A172 (cell line): Measurements from ENCODE around the gene MEIS1. TPM values are rescaled to one million over a fixed set of nuclear protein-coding genes. Genes with fewer than 3 reads are reported as not detected.
A peak's percentile ranks its signal among the peaks of the same experiment; 100 is the strongest.
"Not testable (repeated sequence)": the region's sequence is repeated elsewhere in the genome, so short reads cannot be mapped to it uniquely, and the experiment has no call there.

Experiments used
- DNase-seq: peaks from one replicate; pipeline ENCODE4 v3.0.0-alpha.2; 2015; ENCODE audit warnings: low spot score
- total RNA-seq: library from RNA; depleted of rRNA; stranded (reverse); fragments of >200 nt; shearing (Covaris generic); gene quantifications from 2 replicates; pipeline ENCODE4 v1.2.3, GENCODE V29; 2014

The MEIS1 gene
- total RNA-seq, 1 experiment from 2014 or later, result 30.1 TPM

DNA sequence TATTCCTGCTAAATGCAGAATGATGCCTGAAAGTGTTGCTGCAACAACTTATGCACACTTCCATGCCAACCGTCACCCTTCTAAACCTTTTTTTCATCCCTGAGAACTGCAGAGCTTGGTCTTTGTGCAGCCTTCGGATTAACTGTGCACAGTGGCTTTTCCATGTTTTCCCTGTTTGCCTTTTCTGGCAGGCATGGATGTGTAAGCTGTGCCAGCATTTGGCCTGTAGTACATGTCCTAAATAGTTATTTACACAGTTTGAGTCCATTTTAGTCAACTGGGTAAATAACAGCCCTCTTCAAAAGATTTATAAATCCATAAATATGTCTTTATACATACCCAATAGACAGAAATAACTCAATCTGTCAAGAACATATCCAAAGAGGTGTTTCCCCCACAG is 31.5 kb downstream of the MEIS1 start:
- DNase-seq, result no peak

DNA sequence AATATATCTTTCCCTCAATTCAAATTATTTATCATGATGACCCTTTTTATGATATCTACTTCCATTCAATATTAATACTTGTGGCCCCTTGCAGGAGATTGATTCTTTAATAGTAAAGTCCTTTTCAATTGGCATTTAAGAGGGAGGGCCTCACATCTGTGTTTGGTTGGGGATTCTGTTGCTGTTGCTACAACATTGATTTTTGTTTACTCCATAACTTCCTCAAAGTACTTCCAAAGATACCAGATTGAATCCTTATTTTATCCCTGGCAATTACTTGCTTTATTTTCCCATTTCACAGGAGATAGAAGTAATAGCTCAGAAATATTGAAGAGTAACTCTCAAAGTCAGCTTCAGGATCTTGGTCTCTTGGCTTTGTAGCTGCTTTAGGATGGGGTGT is 32.8 kb downstream of the MEIS1 start:
- DNase-seq, result no peak

DNA sequence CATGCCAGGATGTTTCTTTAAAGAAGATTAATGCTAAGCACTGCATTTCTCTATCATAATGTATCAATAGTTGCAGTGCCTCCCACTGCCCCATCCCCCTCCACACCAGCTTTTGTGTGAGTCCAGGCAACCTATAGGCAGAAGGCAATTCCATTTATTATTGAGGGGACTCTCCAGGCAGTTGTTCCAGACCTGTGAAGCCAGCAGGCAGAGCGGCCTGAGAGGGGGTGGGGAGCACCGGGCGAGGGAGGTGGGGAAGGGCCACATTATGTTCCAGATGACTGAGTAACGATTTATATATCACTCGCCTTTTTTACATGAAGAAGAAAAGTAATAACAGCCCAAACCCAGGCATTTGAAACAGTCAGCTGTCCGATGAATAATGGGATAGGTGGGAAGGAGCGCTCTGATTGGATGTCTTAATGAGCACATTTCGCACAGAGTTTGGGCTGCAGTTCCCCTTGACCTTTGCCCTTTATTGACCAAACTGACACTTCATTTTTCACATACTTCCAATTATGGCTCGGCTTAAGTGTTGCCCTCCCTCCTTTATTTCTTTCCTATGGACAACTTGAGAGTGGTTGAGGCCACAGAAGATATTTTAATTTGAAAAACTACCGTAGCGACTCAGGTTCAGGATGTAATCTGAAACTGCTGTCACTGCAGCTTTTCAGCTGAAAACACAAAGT is 34.4 kb downstream of the MEIS1 start:
- no peak for DNase-seq

DNA sequence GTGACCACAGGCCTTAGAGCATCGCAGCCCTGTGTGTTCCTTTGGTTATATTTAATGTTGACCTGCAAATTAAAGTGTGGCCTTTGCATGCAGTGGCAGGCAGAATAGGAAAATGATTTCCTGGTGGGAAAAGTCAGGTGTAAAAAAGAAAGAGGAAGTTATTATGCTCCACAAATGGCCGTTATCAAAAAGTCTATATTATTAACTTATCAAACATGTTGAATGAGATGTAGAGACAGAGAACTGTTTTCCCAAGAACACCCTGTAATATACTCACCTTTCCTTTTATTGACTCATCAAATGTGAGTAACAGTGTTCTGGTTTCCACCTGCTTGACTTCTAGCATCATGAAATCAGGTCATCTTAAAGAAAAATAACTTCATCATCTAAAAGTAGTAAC is 35.3 kb downstream of the MEIS1 start:
- no peak for DNase-seq

DNA sequence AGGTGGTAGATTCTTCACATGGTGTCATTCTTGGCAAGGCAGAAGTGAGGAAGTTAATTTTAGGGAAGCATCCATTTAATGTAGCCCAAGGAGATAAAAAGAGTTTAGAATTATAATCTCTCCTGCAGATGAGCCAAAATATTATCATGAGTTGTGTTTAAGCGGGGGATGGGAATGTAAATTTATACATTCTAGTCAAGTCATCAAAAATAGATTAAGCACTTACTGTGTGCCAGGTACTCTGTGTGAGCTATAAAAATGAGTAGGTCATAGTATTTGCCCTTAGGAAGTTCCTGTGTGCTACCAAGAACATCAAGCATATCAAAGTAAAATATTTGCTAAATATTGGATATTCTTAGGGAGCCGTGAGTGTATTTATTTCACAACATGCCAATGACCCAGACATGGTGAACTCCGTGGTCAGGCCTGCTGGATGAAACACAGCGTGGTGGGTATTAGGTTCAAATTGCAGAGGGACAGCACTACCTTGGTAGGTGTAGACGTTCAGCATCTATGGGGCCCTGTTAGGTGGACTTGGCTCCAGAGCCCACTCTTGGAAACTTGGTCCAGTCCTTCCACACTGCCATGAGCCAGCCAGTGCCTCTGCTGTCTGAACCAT is 37.4 kb downstream of the MEIS1 start:
- no peak for DNase-seq

DNA sequence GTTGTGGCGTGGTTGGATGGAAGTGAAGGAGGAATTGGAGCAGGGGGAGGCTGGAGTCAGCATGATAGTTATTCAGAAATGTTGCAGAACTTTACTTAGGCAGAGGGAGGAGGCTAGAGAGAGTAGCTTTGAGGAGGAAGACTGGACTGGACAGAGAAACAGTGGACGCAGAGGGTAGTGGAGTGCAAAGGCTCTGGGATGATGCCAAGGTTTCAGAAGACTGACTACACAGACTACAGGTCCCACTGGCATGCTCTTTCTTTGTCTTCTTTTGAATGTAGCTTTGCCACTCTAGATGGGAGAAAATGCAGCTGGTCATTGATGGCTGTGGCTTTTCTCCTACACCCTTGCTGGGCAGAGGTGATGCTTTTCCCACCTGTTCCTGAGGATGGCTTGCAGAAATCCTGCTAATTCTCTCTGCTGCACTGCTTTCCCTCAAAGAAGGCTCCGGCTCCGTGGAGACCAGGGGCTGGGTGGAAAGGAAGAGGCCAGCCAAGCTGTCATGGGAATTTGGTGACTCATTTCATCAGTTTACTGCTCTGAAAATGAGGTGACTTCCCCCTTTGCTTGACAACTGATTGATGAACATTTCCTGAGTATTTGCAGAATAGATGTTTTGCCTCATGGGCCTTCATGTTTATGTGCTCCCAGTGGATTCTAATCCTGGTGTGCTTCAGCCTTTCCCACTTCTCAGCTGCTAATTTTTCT is 42.4 kb downstream of the MEIS1 start:
- DNase-seq, result peak; percentile 22

DNA sequence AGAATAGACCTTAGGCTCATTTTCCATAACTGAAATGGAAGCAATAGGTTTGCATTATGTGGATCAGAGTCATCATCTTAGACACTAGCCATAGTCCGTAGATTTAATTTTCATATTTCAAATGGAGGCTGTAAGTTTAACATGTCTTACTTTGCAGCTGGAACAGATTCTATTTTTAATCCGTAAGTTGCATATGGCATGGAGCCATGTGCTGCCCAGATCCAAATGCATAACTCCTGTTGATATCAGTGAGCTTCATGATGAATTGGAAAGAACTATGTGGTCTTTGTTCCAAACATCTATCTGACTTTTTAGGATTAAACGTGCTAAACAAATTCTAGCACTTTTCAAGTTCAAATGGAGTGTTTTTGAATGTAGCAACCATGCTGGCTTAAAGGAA is 43.4 kb downstream of the MEIS1 start:
- no peak for DNase-seq

DNA sequence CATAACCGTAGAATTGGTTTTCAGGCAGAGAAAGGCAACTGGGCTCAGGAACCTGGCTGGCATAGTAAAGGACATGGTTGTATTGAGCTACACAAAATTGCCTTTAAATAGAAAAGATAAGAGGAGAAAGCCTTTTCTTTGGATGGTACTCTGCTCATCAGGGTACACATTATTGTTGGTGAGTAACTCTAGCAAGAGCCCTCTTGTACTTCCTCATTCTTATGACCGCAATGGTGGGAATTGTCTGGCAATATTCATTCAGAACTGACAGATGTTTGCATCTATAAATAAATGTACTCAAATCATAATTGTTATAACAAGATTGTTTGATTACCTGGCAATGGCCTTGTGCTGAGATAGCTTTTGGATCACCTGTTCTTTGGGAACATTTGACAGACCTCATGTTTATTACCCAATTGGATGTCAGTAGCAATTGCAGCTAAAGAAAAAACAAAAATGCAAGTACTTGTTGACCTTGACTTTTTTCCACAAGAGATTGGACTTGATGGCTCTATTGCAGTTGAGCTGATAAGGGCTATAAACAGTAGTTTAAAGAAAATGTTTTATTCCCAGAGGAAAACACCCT is 43.9 kb downstream of the MEIS1 start:
- no peak for DNase-seq

DNA sequence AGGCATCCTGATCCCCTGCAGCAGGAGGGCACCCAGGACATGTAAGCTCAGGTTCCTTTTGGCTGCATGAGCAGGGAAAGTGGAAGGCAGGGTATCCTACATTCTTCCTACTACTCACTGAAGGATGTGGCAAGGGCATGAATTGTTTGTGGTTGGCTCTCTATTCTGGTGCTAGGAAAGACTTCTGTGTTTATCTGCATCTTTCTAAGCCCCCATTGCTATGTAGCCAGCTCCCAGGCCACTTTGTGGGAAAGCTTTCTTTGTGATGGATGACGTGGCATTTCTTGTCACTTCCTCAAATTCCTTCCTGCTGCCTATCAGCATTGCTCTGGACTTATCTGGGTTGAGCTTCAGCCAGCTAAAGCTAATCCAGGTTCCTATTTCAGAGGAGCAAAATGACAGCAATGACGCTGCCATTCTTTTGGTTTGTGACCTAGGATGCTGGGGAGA is 46.2 kb downstream of the MEIS1 start:
- peak; percentile 93 for DNase-seq

DNA sequence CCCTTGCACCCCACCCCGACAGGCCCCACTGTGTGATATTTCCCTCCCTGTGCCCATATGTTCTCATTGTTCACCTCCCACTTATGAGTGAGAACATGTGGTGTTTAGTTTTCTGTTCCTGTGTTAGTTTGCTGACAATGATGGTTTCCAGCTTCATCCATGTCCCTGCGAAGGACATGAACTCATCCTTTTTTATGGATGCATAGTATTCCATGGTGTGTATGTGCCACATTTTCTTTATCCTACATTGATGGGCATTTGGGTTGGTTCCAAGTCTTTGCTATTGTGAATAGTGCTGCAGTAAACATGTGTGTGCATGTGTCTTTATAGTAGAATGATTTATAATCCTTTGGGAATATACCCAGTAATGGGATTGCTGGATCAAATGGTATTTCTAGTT is 50.3 kb downstream of the MEIS1 start:
- DNase-seq, result not testable (repeated sequence)

DNA sequence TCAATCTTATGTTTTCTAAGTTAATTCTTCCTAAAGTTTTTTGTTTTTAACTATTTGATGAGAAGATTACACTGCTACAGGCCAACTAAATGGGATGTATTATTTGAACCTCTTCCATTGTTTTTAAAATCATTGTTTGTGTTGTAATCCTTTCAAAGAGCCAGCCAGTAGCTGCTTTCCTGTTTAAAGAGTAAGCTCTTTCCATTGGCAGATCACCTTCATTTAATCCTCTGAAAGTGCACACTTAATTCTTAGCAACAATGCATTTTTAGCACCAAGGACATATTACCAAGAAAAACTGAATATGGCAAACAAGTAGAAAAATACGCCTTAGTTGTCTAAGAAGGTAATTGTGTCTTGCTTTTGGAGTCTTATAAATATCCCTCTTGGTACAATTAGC is 54.0 kb downstream of the MEIS1 start:
- DNase-seq, result no peak

DNA sequence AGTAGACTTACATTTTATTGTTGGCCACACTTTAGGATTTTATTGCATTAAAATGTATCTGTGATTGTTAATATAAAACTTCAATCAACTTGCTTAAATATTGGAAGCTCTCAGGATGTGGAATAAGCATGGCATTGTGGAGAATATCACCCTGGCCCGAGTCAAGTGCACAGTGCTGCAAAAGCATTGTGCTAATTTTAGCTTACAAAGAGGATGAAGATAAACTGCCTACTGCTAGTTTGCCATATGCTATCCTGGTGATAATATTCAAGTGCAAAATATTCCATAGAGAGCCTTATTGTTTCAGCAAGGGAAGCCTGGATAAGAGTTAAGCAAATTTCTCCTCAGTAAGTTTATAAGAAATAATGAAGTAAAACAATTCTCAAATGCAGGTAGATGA is 54.5 kb downstream of the MEIS1 start:
- DNase-seq, result no peak

DNA sequence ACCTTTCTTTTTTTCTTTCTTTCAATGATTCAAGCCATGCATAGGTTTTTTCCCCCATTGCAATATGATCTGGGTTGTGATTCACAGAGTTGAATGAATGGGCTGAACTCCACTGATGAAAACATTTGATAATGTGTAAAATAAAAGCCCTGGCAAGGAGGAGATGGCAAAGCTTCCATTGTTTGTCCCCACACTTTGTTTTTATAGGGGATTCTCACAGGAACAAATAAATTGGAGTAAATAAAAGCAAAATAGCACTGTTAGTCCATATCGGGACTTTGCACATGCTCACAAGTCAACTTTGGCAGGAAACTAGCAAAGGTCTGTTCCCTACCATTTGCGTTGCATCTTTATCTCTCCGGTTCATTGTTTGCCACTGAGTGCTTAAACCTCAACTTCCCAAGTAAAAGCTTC is 55.7 kb downstream of the MEIS1 start:
- DNase-seq, result no peak

DNA sequence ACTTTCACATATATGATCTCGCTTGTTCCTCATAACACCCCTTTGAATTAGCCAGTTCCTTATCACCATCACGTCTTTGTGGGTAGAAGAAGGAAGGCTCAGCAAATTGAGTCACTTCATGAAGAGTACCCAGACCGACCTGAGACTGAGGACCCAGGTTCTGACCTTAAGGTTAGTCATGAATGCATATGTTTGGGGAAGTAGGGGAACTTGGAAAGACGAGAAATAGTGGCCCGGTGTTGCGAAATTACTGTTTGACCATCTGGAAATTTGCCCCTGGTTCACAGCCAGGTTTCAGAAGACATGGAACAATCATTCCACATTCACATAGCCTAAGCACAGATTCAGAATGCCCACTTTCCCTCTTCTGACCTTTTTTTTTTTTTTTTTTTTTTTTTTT is 59.8 kb downstream of the MEIS1 start:
- DNase-seq, result peak; percentile 20

DNA sequence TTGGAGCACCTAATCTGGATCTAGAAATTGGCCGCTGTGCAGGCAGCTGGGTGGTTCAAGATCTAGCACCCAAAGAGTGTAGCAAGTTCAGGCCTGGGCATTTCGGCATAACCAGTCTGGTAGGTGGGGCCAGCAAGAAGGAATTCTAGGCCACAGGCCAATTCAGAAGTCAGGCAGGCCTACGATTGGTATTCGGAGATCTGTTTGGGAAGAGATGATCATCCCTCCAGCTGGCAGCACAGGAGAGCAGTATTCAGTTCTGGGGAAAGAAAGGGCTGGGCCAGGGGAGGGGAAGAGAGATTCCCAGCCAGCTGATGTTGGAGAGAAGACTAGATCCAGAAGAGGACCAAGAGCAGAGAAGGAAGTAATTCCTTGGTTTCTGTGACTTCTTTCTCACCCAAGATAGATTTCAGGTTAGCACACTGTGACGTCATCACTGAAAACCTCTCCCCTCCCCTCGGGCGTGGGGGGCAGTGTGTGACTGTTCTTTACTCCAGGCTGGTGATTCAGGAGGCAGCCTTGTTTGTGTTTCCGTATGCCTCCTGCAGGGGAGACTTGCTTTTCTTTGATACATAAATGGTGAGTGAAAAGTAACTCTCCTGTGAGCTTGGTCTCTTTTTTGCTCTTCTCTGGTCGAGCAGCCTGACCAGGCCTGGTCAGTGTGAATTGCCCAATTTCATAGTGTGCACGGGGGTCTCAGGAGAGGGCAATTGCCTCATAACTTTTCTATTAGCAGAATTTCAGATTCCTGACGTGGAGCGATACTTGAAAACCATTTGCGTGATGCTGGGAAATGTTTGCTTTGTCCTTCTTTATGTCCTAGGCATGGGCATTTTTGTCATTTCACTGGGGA is 61.1 kb downstream of the MEIS1 start:
- peak; percentile 85 for DNase-seq

DNA sequence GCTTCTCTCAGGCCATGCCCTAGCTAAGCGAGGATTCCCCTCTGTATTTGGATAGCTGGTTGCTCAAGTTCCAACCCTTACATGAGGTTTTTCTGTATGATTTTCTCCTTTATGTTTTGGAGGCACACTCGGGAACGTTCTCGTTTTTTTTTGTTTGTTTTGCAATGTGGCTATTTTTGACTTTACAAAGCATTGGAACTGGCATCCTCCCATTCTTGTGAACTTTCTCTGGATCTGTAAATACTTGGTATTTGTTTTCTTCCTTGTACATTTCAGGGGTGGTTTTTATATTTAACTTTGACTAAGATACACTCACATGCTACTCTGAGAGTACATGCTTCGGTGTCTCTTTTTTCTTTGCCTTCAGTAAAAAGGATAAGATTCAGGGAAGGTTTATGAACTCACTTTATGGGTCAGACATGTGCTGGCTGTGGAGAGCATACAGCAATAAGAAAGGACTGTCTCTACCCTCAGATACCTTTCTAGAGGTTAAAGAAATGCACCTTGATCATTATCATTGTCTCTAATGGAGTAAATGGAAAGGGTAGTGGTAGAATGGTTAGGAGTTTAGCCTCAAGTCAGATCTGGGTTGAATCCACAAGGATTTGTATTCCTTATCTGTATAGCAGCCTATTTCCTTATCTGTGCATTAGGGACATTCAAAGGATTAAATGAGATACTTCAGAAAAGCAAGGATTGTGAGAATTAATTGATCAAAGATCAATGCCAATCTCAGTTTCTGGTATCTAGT is 61.9 kb downstream of the MEIS1 start:
- no peak for DNase-seq

DNA sequence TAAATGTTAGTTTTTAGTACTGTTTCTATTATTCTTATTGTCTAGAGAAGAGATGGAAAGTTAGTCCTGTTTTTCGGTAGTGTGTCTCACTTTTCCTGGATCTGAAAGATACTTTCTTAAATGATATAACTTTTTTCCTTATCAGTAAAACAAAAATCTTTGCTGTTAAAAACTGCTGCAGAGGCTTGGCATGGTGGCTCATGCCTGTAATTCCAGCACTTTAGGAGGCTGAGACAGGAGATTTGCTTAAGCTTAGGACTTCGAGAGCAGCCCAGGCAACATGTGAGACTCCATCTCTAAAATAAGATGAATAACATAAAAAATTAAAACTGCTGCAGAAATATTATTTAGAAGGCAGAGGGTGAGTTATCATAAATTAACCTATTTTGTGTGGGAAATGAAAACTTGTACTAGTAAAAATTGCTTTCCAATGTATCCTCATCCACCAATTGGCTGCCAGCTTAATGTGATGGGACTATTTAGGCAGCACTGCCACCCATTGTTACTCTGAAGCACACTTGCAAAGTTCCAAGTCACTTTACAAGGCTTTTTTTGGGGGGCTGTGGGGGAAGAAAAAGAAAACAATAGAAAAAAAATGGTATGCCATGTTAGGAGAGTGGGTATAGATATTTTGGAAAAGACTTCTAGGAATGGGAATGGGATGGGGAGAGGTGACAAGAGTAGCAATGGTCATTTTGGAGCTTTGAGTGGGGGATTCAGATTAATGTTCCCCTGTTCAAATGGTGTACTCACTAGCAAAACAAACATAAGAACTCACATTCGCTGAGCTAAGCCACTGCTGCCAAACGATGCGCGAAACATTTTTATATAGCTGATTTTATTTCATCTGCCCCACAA is 62.7 kb downstream of the MEIS1 start:
- no peak for DNase-seq

DNA sequence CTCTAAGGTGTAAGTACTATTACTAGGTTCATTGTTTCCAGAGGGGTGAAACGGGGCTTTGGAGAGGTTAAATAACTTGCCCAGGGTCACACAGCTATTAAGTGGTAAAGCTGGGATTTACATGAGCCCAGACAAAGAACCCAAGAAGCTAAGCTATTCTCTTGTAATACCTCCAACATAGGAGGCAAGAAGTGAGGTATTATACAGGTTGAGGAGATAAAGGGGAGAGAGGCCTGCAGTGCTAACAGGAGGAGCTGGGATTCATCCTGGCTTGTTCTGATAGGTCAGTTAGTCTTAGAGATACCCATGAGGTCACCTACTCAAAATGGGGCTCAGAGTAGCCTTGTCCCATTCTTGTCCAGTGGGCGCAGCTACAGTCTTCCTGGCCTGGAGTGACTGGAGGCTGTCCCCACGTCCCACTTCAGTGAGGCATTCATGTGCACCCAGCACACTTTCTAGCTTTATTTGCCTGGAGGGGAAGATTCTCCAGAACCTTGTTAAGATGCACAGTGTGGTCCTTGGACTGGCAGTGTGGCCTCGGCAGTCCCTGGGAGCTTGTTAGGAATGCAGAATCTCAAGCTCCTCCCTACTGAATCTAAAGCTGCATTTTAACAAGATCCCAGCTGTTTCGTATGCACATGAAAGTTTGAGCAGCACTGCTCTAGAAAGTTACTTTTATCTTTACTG is 63.5 kb downstream of the MEIS1 start:
- DNase-seq, result no peak

DNA sequence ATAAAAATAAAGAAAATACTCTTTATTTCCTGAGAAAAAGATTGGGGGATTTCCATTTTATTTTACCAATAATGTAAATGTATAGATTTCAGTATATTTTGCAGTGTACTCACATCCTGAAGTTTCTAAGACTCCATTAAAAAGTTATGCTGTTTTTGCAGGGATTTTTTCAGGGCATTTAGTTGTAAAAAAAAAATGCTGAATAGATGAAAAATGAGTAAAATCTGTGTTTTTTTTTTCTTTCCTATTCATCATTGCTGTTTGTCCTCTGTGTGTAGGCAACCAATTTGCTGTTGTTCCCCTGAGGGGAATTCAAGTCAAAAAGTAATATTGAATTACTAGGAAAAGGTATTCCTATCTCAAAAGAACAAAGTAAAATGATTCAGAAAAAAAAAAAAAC is 66.3 kb downstream of the MEIS1 start:
- DNase-seq, result no peak
